GM12873 (cell line): ENCODE results near the gene GNAZ.

Source experiments
- TF ChIP-seq, protein P1 (sequence below): IDR thresholded peaks from 2 replicates; pipeline ENCODE4 v1.5.1; 2012; ENCODE audit warnings: low read depth, mild to moderate bottlenecking, moderate library complexity, low read length, control low read depth; ENCODE audit not compliant: insufficient read depth; ENCODE audit errors: missing control alignments

Gene GNAZ

DNA sequence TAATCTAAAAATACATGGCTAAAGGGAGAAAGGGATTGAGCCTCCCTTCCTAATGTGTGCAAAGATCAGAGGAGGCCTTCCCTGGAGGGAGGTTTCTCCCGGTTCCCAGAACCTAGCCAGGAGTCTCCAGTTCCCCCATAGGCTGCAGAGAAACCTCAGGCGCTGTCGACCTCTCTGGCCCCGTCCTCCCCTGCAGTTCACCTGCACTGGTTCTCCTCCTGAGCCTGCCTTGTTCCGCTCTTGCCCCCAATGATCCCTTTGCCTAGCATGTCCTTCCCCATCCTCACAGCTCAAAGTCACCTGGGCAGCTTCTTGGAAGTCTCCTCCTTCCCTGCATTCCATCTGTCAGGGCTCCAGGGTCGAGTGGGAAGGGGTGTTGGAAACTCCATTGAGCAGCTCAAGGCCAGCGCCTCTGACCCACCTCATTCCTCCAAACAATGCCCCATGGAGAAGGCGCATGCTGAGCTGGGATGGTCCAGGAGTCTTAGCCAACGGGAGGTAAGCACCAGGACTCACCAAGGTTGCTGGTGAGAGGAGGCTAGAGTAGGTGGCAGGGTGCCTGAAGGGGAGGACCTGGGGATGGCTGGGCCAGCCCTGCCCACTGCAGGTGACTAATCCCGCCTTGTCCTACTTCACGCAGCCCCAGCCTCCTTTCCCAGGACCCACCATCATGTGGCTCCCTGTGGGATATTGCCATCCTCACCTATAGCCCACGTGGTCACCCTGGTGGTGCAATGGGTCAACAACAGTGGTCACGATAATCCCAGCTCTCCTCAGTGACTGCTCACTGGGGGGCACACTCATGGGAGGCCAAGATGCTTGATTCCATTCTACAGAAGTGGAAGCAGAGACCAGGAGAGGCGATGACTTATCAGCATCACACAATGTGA is 56.1 kb downstream of the GNAZ start:
- TF ChIP-seq, protein P1, sequence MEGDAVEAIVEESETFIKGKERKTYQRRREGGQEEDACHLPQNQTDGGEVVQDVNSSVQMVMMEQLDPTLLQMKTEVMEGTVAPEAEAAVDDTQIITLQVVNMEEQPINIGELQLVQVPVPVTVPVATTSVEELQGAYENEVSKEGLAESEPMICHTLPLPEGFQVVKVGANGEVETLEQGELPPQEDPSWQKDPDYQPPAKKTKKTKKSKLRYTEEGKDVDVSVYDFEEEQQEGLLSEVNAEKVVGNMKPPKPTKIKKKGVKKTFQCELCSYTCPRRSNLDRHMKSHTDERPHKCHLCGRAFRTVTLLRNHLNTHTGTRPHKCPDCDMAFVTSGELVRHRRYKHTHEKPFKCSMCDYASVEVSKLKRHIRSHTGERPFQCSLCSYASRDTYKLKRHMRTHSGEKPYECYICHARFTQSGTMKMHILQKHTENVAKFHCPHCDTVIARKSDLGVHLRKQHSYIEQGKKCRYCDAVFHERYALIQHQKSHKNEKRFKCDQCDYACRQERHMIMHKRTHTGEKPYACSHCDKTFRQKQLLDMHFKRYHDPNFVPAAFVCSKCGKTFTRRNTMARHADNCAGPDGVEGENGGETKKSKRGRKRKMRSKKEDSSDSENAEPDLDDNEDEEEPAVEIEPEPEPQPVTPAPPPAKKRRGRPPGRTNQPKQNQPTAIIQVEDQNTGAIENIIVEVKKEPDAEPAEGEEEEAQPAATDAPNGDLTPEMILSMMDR = no peak

DNA sequence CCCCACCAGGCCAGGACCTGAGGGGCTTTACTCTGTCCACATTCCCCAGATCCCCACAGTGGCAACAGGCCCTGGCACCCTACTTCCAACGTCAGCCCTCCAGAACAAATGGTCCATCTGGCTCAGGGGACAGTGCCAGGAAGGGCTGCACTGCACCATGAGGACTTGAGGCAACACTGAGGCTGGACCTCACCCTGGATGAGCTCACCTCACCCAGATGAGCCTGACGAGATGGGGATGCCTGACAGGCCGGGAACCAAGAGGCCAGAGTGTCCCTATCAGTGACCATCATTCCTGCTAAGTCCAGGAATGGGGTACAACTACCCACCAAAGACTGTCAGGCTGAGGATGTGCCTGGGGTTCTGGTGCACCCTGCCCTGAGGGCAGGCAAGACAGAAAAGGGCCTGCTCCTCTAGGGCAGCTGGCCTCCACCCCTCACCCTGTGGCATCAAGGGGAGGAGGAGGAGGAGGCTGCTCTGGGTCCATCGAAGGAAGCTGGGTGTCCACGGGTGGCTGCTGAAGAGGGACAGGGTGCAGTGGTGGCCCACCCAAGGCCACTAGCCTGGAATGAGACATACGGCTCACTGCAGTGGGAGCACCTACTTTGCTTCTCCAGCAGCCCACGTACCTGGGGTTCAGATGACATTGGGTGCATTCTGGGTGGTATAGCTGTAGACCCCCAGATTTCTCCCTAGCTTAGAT is 56.9 kb downstream of the GNAZ start:
- TF ChIP-seq, protein P1 = no peak

DNA sequence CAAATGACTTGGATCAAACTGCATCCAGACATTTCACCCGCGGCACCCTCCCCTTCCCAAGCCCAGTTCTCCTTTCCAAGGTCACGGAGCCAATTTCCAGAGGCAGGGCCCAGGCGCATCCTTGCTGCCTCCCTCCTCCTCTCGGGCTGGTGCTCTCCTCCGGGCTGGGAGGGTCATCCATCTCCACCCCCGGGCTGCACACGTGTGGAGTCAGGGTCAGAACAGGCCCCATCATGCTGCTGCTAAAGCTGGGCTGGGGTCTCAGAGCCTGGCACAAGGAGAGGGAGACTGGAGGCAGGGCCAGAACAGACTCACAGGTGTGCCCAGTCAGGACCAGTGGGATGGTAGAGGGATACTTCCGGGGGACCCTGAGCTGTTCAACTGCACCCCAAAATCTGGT is 57.5 kb downstream of the GNAZ start:
- TF ChIP-seq, protein P1 = no peak

DNA sequence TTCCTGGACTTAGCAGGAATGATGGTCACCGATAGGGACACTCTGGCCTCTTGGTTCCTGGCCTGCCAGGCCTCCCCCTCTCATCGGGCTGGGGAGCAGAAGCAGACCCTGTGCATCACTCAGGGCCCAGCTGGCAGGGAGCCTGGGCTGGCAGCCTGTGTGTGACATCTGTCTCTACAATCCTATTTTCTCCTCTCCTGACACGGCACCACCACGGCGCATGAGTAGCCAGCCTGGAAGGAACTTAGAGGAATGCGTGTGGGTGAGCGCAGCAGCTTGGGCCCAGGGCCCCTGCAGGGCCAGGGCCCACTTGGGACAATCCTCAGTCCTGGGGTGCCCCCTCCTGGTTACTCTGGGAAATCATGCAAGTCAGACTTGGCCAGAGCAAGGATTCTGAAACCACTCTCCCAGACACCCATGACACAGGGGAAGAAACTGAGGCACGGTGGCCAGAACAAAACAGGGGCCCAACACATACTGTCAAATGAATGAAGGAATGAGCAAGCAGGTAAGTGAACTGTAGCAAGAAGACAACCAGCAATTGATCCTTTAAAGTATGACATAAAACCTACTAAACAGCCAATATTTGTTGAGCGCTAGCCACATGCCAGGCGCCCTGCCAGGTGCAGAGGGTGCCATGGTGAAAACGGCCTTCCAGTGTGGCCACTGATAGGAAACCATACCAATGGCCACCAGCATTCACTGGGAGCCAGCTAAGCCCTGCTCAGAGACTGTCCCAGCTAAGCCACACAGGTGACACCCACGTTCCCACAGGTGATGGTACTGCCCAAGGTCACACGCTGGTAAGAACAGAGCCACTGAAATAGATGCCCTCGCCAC is 58.2 kb downstream of the GNAZ start:
- TF ChIP-seq, protein P1 = peak; percentile 81

DNA sequence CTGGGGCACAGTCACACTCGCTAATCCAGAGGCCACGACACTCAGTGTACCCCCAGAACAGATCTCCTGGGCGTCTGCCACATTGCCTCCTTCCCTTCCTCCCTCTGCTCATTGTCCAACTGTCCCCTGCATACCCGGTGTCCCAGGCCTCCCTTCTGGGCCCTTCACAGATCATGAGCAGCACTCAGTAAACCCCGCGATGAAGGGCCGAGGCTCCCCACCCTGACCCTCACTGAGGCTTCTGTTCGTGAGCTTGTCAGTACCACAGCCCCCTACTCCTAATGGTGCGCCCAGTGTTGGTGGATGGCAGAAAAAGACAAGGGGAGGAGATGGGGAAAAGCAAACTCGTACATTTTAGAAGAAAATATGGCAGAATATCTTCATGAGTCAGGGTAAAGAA is 58.8 kb downstream of the GNAZ start:
- TF ChIP-seq, protein P1 = no peak

DNA sequence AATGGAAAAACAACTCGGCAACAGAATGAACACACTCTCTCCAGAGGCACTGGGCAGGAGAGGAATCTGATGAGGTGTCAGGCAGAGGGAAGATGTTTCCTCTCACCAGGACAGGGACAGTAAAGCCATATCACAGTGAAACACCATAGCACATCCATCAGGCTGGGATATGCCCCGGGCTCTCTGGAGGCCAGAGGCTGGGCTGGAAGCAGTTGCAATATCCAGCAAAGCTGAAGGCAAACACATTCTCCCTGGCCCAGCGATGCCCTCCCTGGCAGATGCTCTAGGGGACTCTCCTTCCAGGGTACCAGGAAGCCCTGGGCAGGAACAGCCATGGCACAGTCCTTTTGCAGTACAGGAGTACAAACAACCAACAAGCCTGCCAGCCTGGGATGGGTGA is 60.4 kb downstream of the GNAZ start:
- TF ChIP-seq, protein P1 = no peak
